GM12892 (cell line): ENCODE measurements around the gene AFDN.
A peak's percentile ranks its signal among the peaks of the same experiment; 100 is the strongest.

Experiments used
- DNase-seq: peaks from one replicate; pipeline ENCODE4 v3.0.0; 2011; ENCODE audit not compliant: insufficient read length
- FAIRE-seq: peaks from 2 replicates; lab custom pipeline; 2011; peaks lifted over from hg19 to GRCh38; lab: Jason Lieb, UNC
- POLR2A ChIP-seq: IDR thresholded peaks from 2 replicates; pipeline ENCODE4 v1.6.1; 2011; ENCODE audit warnings: low read depth, low read length, control low read depth
- POLR2AphosphoS5 ChIP-seq: IDR thresholded peaks from 2 replicates; pipeline ENCODE4 v1.6.1; 2011; ENCODE audit warnings: low read depth, low read length, control low read depth
- TAF1 ChIP-seq: IDR thresholded peaks from 2 replicates; pipeline ENCODE4 v1.6.1; 2011; ENCODE audit warnings: low read depth, mild to moderate bottlenecking, control low read depth, low read length, borderline replicate concordance

Gene AFDN

GRCh38 chr6:167920165-167920564, 93.5 kb downstream of the AFDN start:
- FAIRE-seq (no peak), DNase-seq (no peak)
- no peak for TF ChIP-seq POLR2AphosphoS5
- no peak for TF ChIP-seq POLR2A
- TF ChIP-seq TAF1: no peak

GRCh38 chr6:167921831-167922230, 95.1 kb downstream of the AFDN start:
- DNase-seq (no peak), FAIRE-seq (no peak)
- TF ChIP-seq TAF1: no peak
- no peak for TF ChIP-seq POLR2A
- no peak for TF ChIP-seq POLR2AphosphoS5

DNA sequence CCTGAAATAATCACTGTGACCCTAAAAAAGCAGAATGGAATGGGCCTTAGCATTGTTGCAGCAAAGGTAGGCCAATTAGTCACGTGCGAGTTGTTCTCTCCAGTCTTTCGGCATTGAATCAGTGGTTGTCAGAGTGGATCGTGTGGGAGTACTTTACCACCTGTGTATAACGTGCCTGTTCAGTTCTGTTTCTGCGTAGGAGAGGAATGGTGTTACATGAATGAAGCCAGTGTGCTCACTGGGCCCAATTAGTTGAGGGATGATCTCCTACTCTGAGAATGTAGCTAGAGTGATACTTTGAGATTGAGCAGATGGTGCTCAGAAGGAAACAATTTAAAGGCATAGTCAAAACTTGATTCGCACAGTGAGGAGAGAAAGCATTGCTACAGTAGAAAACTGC, 98.3 kb downstream of the AFDN start:
- DNase-seq: no peak
- FAIRE-seq: no peak
- TF ChIP-seq TAF1 (no peak), POLR2AphosphoS5 (no peak), POLR2A (no peak)

GRCh38 chr6:167927246-167927645, 100.5 kb downstream of the AFDN start:
- FAIRE-seq (no peak), DNase-seq (no peak)
- TF ChIP-seq TAF1 (no peak), POLR2AphosphoS5 (no peak), POLR2A (no peak)

DNA sequence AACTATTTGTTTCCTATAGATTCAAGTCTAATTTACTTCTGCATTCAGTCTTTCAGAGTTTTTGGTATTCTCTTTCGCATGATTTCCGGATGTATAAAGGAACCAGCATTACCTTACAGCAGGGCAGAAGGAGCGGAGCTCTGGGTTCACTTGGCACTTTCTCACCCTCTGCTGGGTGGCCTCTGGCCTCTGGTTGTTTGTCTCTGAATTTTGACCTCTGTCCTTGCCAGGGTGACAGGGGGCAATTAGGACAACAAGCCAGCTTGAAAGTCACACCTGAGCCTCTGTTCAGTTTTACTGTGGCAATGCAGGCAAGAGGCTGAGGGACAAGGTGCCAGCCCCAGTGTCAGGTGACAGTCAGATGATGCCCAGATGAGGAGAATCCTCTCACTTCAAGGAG, 101.4 kb downstream of the AFDN start:
- TF ChIP-seq TAF1 (no peak), POLR2A (no peak), POLR2AphosphoS5 (no peak)
- DNase-seq: no peak
- FAIRE-seq: no peak

DNA sequence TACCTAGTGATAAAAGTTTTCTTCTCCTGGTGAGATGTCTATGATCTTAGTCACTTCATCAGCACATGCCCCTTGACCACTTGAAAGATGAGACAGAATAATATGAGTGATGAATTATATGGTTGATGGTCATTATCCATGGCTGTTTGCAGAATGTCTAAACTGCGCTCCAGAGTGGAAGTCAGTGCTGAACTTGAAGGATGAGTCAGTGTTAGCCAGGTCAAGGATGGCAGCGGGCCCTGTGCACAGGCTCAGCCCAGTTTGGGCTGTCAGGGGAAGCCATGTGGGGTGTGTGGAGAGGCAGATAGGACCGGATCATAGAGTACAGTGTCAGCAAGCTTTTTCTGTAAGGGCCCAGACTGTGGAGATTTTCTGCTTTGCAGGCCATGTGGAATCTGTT, 103.6 kb downstream of the AFDN start:
- FAIRE-seq: no peak
- TF ChIP-seq POLR2AphosphoS5: no peak
- no peak for DNase-seq

DNA sequence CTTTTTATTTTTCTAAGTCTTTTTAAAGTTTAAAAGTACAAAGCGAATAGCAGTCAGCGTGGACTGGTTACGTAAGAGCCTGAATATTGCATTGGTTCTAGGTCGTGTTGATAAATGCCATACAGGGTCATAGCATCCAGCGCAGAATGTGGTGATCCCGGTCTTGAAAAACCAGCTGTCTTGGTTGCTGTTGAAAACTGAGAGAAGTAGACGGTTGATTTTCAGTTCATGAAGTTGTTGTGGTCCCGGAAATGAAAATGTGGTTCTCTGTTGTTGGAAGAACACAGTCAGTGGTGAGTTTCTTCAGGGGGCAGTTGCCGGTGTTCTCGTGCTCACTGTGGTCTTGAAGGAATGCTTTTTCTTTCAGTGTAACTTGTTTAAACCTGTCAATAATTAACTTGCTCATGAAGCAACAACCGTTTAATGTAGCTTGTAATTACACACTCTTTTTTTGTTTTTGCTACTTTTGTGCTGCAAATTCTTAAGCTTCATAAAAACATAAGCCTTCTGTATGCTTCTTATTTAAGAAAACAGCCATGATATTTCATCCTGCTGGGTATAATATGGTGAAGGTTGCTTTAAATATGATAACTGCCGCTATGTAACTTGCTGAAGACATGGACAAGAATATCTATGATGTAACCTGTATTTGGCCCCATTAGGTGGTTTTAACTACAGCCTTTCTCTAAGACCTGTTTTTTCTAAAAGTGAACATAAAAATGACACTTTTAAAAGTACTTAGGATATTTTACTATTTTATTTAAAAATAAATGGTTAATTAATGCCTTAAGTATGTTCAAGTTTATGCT, 106.0 kb downstream of the AFDN start:
- FAIRE-seq (no peak), DNase-seq (no peak)
- TF ChIP-seq POLR2AphosphoS5: no peak
- no peak for TF ChIP-seq TAF1
- no peak for TF ChIP-seq POLR2A

DNA sequence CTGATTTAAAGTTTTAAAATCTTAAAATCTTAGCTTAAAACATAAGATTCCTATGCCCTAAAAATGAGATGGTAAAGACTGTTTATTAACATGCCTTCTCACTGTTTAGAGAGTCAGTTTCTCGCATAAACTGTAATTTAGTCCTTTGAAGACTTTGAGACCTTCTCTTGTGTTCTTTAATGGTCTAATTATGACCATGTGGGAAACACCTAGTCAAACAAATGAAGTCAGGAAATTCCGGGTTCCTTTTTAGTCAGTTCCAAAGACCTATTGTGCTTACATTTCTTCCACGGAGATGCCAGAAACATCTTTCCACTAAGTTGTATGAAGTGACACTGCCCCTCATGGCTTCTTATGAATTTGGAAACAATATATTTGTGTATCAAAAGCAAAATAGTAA, 106.6 kb downstream of the AFDN start:
- DNase-seq: no peak
- TF ChIP-seq POLR2A: no peak
- TF ChIP-seq TAF1: no peak
- TF ChIP-seq POLR2AphosphoS5: no peak
- FAIRE-seq: peak; percentile 30

GRCh38 chr6:167933847-167934246, 107.1 kb downstream of the AFDN start:
- DNase-seq (no peak), FAIRE-seq (no peak)
- no peak for TF ChIP-seq POLR2A
- no peak for TF ChIP-seq TAF1
- no peak for TF ChIP-seq POLR2AphosphoS5

- DNase-seq (no peak), FAIRE-seq (no peak)
- TF ChIP-seq TAF1: no peak
- no peak for TF ChIP-seq POLR2AphosphoS5
- no peak for TF ChIP-seq POLR2A
Measured at GRCh38 chr6:167934426-167934864, 107.7 kb downstream of the AFDN start.

DNA sequence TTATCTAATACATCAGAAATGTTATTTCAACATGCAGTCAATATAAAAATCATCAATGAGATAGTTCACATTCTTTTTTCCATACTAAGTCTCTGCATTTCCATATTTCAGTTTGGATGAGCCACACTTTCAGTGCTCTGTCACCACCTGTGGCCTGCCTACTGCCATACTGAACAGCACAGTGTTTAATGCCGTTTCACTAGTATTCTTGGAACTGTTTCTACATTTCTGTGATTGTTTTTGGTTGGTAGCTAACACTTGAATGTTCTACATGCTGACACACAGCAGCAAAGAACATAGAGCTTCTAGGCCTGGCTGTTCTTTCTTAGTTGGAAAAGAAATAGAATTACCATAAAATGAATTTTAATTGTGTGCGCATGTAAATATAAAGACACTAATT, 109.3 kb downstream of the AFDN start:
- no peak for DNase-seq
- TF ChIP-seq POLR2AphosphoS5: no peak
- TF ChIP-seq TAF1: no peak
- no peak for TF ChIP-seq POLR2A
- no peak for FAIRE-seq

GRCh38 chr6:167937301-167937700, 110.6 kb downstream of the AFDN start:
- FAIRE-seq (no peak), DNase-seq (no peak)
- TF ChIP-seq POLR2AphosphoS5 (no peak), TAF1 (no peak), POLR2A (no peak)
